MCF 10A (cell line): ENCODE results near the gene LRCH4. TPM values are rescaled to one million over a fixed set of nuclear protein-coding genes. Genes with fewer than 3 reads are reported as not detected.
"Not testable (repeated sequence)": the region's sequence is repeated elsewhere in the genome, so short reads cannot be mapped to it uniquely, and the experiment has no call there.

Experiments used
- BruUV-seq: library from RNA; stranded (reverse); fragments of 400-500 nt; replicated peaks from 2 replicates; lab custom pipeline; 2021; lab: Mats Ljungman, UMichigan
- CTCF ChIA-PET: fragments of 300-600 bp; sonication (Branson Sonifier 250); formaldehyde crosslinking; extraction: SDS; loops from one replicate; lab custom pipeline; 2021; ENCODE audit warnings: antibody characterized with exemption, inconsistent platforms; lab: Yijun Ruan, JAX
- POLR2A ChIA-PET: fragments of 300-600, 350-650 bp; sonication (Branson Sonifier 250); formaldehyde crosslinking; extraction: SDS; loops from one replicate; lab custom pipeline; 2020; ENCODE audit warnings: antibody characterized with exemption, inconsistent platforms; lab: Yijun Ruan, JAX
- DNase-seq: peaks from one replicate; pipeline ENCODE4 v3.0.0-alpha.2; 2018; ENCODE audit not compliant: unreplicated experiment
- H3K27ac Mint-ChIP-seq: one replicate; pipeline ENCODE4 v1.8.0; 2022; ENCODE audit warnings: mild to moderate bottlenecking, low read depth, mixed read lengths; ENCODE audit not compliant: unreplicated experiment
- H3K27me3 Mint-ChIP-seq: one replicate; pipeline ENCODE4 v1.8.0; 2022; ENCODE audit warnings: mixed read lengths; ENCODE audit not compliant: insufficient read depth, unreplicated experiment
- H3K36me3 Mint-ChIP-seq: one replicate; pipeline ENCODE4 v1.8.0; 2022; ENCODE audit warnings: mild to moderate bottlenecking, moderate library complexity, mixed read lengths; ENCODE audit not compliant: insufficient read depth, unreplicated experiment
- H3K4me1 Mint-ChIP-seq: one replicate; pipeline ENCODE4 v1.8.0; 2022; ENCODE audit warnings: mixed read lengths; ENCODE audit not compliant: insufficient read depth, unreplicated experiment
- H3K4me3 Mint-ChIP-seq: one replicate; pipeline ENCODE4 v1.8.0; 2022; ENCODE audit warnings: mild to moderate bottlenecking, moderate library complexity, mixed read lengths; ENCODE audit not compliant: unreplicated experiment
- H3K9me3 Mint-ChIP-seq: one replicate; pipeline ENCODE4 v1.8.0; 2022; ENCODE audit warnings: mixed read lengths; ENCODE audit not compliant: unreplicated experiment
- intact Hi-C: fragments of 100-400 bp; cut with micrococcal nuclease; formaldehyde crosslinking; loops from 2 replicates; pipeline ENCODE4 v1.14.1; 2022
- total RNA-seq: library from RNA; stranded (reverse); gene quantifications from 2 replicates; pipeline ENCODE4 v1.2.3, GENCODE V29; 2022
- TF ChIP-seq, protein P1 (sequence below): fragments of 200-600 bp; IDR thresholded peaks from one replicate; pipeline ENCODE4 v1.8.0; 2022; ENCODE audit warnings: antibody characterized with exemption, mild to moderate bottlenecking; ENCODE audit not compliant: unreplicated experiment

The LRCH4 gene
- total RNA-seq, 1 experiment from 2014 or later = 22.3 TPM

DNA sequence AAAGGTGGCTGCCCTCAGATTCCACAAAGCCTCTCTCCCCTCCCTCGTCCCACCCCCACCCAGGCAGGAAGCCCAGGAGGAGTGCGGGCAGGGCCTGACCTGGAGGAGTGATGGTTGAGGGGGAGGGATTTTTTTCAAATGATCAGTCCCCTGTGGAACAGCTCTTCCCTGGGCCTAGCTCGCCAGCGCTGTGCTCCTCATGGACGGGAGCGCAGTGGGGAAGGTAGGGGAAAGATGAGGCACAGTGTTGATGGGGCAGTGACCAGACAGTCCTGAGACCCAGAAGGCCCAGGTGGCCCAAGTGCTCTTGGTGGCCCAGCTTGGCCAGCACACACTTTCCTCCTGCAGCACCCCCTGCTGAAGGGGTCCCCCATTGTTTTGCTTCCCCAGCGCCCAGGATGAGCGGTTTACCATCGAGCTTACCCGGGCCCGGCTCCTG lies 20.8 kb downstream of the LRCH4 start:
- no peak for DNase-seq
- H3K36me3 Mint-ChIP-seq = no peaks in the 10 kb centered on the region
- no peaks in the 10 kb centered on the region for H3K4me1 Mint-ChIP-seq
- no peaks in the 10 kb centered on the region for H3K27me3 Mint-ChIP-seq
- ChIA-PET POLR2A (no interaction called here), CTCF (interaction anchor here (0.6 to 7.8 kb wide), 15 partner anchors 10 to 164 kb away, joined by 3 to 87 read pairs (median 7); partner anchors contain the start of gene SPACDR)
- no peak overlapping the region for H3K4me3 Mint-ChIP-seq
- intact Hi-C loops = no loop called here
- no TSS peak for BruUV-seq
- no peak overlapping the region for H3K27ac Mint-ChIP-seq
- no peaks in the 10 kb centered on the region for H3K9me3 Mint-ChIP-seq
- TF ChIP-seq, protein P1, sequence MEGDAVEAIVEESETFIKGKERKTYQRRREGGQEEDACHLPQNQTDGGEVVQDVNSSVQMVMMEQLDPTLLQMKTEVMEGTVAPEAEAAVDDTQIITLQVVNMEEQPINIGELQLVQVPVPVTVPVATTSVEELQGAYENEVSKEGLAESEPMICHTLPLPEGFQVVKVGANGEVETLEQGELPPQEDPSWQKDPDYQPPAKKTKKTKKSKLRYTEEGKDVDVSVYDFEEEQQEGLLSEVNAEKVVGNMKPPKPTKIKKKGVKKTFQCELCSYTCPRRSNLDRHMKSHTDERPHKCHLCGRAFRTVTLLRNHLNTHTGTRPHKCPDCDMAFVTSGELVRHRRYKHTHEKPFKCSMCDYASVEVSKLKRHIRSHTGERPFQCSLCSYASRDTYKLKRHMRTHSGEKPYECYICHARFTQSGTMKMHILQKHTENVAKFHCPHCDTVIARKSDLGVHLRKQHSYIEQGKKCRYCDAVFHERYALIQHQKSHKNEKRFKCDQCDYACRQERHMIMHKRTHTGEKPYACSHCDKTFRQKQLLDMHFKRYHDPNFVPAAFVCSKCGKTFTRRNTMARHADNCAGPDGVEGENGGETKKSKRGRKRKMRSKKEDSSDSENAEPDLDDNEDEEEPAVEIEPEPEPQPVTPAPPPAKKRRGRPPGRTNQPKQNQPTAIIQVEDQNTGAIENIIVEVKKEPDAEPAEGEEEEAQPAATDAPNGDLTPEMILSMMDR = no peak

DNA sequence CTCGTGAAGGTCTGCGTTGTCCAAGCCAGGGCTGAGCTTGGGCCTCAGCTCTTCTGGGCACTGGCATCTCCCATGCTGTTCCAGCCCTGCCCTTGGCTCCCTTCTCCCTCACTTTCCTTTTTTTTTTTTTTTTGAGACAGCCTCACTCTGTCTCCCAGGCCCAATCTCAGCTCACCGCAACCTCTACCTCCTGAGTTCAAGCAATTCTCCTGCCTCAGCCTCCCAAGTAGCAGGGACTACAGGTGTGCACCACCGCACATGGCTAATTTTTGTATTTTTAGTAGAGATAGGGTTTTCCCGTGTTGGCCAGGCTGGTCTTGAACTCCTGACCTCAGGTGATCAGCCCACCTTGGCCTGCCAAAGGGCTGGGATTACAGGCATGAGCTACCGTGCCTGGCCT lies 21.5 kb downstream of the LRCH4 start:
- not testable (repeated sequence) for H3K27ac Mint-ChIP-seq, DNase-seq, H3K9me3 Mint-ChIP-seq, H3K4me3 Mint-ChIP-seq, H3K36me3 Mint-ChIP-seq, H3K4me1 Mint-ChIP-seq, H3K27me3 Mint-ChIP-seq, BruUV-seq
- intact Hi-C loops = loop anchor here (1.0 kb wide), 2 partner anchors 24 to 127 kb away; no protein-coding TSS in a partner anchor
- POLR2A ChIA-PET = interaction anchor here (1.3 kb wide), 1 partner anchor 21 kb away, joined by 6 read pairs; the partner anchor contains the start of genes FBXO24 and LRCH4
- CTCF ChIA-PET = interaction anchor here (0.6 to 7.8 kb wide), 31 partner anchors 9 to 776 kb away, joined by 3 to 87 read pairs (median 4); partner anchors contain the start of genes FBXO24, LRCH4, MUC17 and SPACDR

DNA sequence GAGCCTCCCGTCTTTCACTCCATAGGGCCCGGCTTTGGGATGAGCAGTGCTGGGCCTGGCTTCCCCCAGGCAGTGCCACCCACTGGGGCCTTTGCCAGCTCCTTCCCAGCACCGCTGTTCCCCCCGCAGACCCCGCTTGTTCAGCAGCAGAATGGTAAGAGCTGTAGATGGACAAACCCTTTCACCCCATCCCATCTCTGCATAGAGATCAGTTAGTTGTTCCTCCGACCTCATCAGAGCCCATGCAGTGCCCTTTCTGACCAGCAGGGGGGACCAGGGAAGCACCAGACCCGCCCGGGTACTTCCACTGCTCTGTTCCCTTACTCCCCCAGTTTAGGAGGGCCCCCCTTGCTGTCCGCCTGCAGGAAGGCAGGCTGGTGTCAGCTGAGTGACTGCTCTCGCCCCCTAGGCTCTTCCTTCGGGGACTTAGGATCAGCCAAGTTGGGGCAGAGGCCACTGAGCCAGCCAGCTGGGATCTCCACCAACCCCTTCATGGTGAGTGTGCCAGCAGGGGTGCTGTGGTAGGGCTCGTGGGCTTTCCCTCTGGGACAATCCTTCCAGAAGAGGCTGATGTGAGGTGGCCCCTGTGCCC lies 22.0 kb downstream of the LRCH4 start:
- peak; percentile 60 for DNase-seq
- no TSS peak for BruUV-seq
- H3K4me1 Mint-ChIP-seq = no peaks in the 10 kb centered on the region
- ChIA-PET POLR2A (interaction anchor here (1.3 kb wide), 1 partner anchor 22 kb away, joined by 6 read pairs; the partner anchor contains the start of genes FBXO24 and LRCH4), CTCF (interaction anchor here (0.6 to 7.8 kb wide), 33 partner anchors 9 to 775 kb away, joined by 3 to 87 read pairs (median 4); partner anchors contain the start of genes FBXO24, LRCH4, MUC17 and SPACDR)
- H3K4me3 Mint-ChIP-seq = no peak overlapping the region
- no peaks in the 10 kb centered on the region for H3K27me3 Mint-ChIP-seq
- no peaks in the 10 kb centered on the region for H3K9me3 Mint-ChIP-seq
- TF ChIP-seq, protein P1 = peak; percentile 78
- intact Hi-C loops = loop anchor here (1.0 kb wide), 2 partner anchors 24 to 127 kb away; no protein-coding TSS in a partner anchor
- H3K27ac Mint-ChIP-seq = no peak overlapping the region
- H3K36me3 Mint-ChIP-seq = no peaks in the 10 kb centered on the region

DNA sequence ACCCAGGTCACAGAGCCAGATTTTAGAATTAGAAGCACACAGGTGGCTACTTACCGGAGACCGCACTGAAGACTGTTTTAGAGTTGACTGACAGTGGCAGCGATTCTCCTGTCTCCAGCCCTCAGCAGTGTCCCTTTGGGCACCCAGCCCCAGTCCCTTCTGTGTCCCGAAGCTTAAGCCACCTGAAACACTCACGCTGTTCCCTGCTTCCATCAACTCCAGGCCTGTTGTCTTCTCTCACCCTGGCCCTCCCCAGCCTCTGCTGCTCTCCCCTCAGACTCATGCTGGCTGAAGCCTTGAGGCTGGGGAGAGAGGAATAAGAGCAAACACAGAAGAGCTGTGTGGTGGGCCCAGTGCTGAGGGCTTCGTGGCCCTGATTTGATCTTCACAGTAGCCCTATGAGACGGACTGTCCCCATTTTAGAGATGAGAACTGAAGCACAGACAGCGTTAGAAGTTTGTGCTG lies 22.8 kb downstream of the LRCH4 start:
- TF ChIP-seq, protein P1 = no peak
- H3K36me3 Mint-ChIP-seq = no peaks in the 10 kb centered on the region
- intact Hi-C loops = no loop called here
- H3K4me3 Mint-ChIP-seq = no peak overlapping the region
- H3K27ac Mint-ChIP-seq = no peak overlapping the region
- ChIA-PET CTCF (interaction anchor here (0.6 to 7.8 kb wide), 21 partner anchors 8 to 314 kb away, joined by 3 to 87 read pairs (median 7); partner anchors contain the start of gene SPACDR), POLR2A (interaction anchor here (0.6 kb wide), 1 partner anchor 127 kb away, joined by 3 read pairs; no protein-coding TSS in a partner anchor)
- H3K27me3 Mint-ChIP-seq = no peaks in the 10 kb centered on the region
- H3K9me3 Mint-ChIP-seq = no peaks in the 10 kb centered on the region
- no peak for DNase-seq
- BruUV-seq = no TSS peak
- no peaks in the 10 kb centered on the region for H3K4me1 Mint-ChIP-seq
